Renal pelvis (tissue), 4 donors: ENCODE data around the gene MRPS10. TPM values are rescaled to one million over a fixed set of nuclear protein-coding genes. Genes with fewer than 3 reads are reported as not detected.

Experiments used
- DNase-seq: peaks from one replicate; pipeline ENCODE4 v3.0.0-alpha.2; 2013
- polyA plus RNA-seq, 3 donors: library from polyadenylated mRNA; unstranded; fragments of 120-200 nt; gene quantifications; one replicate each; pipeline ENCODE4 v1.2.1, GENCODE V29; 2013; ENCODE audit not compliant: insufficient read length in 3 of 3

The MRPS10 gene
- polyA plus RNA-seq, 3 donors: 26.2 to 29.3 (median 26.9) TPM

DNA sequence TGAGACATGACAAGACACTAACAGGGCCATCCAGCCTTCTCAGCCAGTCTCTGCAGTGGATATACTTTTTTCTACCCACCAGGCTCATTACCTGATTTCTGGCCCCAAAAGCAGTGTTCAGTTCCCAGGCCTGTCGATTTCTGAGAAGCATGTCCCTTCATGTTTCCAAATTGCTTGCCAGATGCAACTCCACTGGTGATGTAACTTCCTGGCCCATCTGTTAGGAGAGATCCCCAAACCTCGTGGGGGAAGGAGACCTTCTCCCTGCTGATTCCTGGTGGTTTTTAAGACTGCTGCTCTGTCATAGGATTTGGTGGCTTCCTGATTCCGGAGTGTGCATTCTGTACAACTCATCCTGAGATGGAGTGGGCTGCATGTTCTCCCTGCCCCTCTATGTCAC lies 31.6 kb upstream of the MRPS10 start:
- DNase-seq: no peak

DNA sequence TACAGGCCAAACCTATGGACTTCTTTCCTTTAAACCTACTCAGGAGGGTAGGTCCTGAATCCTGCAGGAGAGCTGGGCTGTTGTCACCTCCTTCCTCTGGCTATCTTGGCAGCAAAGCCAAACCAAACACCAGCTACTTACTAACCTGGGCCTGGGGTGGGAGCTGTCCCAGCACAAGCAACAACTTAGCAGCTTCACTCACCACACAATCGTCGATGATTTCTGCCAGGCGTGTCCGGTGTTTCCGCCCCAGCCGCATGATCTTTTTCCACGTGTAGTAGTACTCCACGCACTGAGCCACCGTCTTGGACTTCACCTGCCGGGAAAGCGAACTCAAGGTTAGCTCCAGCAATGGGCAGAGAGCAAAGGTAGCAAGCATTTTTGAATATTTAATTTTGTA lies 25.4 kb upstream of the MRPS10 start:
- no peak for DNase-seq

DNA sequence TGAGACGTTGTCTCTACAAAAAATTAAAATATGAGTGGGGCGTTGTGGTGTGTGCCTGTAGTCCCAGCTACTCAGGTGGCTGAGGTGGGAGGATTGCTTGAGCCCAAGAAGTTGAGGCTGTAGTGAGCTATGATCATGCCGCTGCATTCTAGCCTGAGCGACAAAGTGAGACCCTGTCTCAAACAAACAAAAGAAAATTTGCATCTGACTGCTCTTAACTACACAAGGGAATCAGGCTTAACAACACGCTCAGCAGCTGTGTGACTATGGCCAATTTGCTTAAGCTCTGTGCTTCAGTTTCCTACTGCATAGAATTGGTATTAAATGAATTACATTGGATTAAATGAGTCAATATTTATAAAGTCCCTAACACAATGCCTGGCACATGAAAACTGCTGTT lies 24.3 kb upstream of the MRPS10 start:
- no peak for DNase-seq

DNA sequence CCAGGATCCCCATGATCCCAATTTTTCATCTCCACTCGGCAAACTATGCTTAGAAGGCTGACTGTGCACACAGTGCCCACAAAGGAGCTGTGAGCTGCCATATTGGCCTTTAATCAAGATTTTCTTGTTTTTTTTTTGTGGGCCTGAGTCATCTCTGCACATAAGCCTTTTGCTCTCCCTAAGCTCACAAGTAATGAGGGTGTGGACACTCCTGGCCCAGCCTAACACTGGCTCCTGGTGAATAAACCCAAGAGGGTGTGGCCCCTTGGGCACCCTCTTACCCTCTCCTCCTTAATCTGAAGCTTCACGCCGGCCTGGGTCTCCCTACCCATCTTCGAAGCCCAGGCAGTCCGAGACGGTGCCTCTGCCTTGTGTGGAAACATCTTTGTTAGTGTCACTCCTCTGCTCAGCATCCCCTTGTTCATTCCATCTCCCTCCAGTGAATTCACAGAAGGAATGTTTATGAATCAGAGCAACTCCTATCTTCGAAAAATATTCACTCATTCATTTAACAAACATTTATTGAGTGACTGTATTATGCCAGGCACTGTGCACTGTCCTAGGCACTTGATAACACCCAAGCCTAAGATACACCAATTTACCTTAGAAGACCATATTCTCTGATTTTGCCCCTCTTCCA lies 22.2 kb upstream of the MRPS10 start:
- no peak for DNase-seq

DNA sequence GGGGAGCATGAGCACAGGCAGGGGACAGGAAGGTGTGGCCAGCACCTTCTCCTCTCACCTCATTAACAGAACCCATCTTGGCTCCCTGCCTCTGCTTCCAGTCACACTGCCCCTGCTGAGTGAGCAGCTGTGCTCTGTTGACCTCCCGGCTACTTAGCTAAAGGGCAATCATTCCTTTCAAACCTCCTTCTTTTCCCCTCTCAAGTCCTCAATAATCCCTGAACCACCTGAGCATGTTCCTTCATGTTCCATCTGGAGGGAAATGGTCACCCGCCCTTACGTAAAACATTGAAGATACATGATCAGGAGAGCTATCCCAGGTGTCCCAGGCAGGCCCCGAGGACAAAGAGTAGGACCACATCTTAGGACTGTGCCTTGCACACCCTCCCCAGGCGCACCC lies 21.7 kb upstream of the MRPS10 start:
- no peak for DNase-seq

DNA sequence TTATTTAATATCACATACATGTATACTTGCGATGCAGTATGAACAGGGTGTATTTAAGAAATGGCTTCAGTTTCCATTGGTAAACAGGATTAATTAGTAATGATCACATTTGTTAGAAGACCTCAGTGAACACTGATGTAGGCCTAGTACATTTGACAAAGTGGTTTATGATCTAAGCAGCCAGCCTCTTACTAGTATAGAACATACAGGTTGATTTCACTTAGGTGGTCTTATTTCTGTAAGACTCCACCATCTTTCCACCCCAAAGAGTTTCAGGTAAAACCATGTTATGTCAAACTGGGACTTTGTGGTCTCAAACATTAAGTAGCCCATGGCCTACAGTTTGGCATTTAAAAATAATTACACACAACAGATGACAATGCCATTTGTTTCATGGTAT lies 20.2 kb upstream of the MRPS10 start:
- DNase-seq: no peak

DNA sequence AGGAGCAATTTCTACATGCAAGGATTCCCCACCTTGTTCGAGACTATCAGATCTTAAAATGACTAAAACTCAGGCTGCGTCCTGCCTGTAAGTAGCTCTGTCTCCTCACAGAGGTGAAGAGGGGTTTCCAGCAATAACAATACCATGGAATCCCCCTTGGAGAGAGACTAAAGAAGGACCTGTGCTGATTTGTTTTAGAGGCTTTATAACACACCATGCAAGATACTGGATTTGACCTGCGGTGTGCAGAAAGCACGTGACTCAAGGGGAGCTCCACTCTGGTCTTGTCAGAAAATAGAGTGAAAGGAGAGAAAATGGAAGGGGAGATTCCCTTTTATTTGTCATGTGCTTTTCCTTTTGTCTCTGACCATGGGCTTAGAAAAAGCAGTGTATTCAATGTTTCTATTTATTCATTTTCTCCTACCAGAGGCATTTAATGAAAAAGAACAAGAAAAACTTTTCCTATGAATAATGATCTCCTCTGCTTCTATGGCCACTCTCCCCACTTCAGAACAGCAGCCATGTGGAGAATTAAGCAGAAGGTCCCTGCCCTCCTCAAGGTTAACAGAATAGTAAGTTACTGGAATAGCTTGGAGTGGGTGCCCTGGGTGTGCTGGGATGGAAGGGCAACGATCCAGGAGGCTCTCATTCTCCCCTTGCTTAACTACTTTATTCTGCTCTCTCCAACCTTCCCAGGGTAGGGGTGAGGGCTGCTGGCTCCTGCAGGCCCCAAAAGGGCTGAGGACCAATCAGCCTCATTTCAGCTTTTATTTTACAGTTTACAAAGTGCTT lies 19.2 kb upstream of the MRPS10 start:
- no peak for DNase-seq

DNA sequence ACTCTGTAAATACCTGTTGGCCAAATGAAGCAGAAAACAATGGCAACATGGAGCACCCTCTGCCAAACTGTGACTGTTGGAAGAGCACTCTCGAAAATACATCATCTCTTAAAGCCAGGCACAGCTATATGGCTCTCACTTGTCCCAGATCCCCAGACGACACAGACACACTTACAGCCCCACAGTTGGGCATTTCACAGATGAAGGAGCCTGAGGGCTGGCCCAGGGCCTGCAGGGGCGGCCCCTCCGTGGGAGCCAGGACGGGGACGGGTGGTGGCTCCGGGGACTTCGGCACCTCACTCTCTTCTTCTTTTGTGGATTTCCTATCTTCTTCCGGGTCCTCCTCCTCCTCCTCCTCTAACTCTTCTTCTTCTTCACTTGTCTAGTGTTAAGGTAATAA lies 18.4 kb upstream of the MRPS10 start:
- DNase-seq: no peak

DNA sequence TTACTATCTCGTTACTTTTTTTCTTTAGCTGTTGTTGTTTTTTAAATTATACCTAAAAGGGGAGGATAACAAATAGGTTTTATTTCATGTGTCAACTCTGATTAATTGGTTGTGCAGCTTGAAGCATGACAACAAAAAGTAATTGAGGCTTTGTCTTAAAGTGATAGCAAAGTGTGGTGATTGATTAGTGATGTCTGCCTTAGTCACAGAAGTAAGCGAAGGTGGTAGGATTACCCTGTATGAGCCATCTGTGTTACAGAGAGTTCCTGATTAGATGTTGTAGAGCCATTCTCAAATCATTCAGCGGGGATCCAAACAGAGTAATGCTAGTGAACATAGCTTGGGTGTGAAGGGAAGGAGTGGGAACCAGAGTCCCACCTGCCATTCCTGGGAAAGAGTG lies 14.4 kb upstream of the MRPS10 start:
- no peak for DNase-seq

DNA sequence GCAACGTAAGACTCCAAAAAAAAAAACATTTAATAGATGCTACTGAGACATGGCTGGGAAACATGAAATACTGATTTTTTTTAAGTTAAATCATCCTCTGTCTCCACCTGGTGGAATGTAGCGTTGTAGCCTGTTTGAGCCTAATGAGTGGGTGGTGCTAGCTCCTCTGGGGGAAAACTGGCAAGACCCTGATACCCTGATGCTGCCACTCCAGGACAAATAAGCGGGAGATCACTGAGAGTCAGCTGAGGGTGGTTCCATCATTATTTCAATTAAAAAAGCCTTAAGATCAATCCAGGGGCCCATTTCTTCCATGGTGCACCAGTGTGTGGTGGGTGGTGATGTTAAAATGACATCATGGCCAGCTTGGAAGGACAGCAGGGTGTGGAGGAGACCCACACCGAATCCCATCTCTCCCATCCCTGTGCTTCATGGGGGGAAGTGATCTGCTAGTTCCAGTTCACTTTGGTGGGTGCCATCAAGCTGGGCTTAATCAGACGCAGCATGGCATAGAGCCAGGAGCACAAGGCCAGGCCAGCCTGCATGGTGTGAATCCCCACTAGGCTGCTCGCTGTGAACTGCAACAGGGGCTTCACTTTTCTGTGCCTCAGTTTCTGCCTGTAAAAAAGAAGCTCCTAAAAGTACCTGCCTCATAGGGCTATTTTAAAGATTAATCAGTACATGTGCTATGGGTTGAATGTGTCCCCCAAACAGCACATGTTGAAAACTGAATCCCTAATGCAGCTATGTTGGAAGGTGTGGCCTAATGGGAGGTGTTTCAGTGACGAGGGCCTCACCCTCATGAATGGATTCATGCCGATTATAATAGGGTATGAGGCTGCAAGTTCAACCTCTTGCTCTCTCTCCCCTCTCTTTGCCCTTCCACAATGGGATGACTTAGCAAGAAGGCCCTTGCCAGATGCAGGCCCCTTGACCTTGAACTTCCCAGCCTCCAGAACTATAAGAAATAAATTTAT lies 13.0 kb upstream of the MRPS10 start:
- DNase-seq: no peak

DNA sequence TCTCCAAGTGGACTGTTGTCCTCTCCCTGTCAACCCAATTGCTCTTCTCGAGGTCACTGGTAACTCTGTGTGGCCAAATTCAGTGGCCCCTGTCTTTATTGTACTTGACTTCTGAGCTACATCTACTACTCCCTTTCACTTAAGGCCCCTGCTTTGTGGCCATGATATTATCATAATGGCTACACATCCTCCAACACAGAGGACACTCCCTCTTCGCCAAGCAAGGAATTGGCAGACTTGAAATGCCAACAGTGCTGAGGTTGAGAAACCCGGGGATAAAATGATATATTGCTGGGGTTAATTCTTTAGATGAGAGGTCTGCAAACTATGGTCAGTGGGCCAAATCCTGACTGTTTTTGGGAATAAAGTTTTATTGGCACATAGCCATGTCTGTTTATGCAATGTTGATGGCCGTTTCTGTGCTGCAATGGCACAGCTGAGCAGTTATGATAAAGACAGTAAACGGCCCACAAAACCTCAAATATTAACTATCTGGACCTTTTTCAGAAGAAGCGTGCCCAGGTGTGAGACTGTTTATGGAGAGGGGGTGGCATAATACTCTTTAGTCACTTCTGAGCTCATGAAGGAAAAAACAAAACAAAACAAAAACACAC lies 12.0 kb upstream of the MRPS10 start:
- no peak for DNase-seq

DNA sequence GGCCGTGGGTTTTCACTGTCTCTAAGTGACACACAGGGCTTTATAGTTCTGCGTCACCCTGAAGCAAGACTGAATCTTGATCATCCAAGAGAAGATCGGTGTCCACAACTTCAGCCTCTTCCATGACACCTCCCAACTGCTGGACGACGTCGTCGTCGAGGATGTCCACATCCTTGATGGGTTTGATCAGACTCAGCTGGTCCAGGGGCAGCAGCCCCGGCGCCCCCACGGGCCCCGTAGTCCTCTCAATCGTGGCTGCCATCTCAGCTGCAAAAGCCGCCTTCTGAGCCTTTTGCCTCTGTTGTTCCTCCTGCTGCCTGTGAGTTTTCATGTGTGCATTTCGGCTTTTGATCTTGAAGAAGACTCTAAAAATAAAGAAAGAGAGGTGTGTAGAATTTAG lies 10.6 kb upstream of the MRPS10 start:
- no peak for DNase-seq

DNA sequence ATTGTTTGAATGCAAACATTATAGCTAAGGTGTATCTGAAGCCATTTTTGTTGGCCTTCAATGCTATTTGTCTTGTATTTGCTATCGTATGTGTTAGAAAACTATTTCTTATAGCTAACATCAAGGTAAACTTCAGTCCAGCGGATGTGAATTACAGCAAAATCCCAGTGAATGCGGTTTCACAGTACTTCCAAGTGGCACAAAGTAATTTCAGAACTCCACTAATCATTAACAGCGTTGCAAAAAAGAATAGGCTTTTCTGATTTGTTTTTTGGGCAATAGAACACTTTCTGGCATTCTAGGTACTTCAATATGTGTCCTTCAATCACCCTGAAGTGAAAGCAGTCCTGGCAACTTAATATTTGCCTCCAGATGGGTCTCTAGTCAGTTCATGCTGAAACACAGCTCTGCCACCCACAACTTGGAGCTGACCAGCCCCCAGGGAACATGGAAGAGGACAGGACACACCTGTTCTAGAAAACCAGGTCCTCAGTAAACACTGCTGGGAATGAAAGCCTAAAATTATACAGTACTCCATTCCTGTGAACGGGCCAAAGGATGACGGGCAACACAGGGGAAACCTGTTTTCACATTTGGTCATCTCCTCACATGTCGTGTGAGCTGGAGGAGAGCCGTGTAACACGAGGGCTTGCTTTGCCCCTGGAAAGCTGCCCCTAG lies 9.7 kb upstream of the MRPS10 start:
- DNase-seq: no peak

DNA sequence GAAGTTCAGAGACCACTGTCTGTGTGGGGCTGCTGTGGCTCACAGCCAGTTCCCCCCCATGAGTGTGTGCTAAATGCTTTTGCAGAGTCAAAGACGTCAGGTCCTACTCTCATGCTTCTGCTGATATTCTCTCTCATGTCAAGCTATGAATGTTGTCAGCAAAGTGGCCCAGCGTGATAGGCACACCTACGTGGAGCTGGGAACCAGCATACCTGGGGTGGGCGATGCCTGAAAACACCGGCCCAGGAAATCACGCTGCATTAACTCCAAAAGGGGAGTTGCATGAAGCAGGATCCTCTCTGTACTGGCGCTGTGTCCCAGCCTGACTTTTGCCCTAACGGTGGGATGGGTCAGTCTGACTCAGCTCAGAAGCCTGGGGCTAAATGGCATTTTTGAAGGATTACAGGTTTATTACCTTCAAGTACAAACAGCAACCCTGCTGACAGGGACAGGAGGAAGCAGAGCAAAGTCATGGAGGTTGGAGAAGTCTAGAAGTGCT lies 9.0 kb upstream of the MRPS10 start:
- no peak for DNase-seq

DNA sequence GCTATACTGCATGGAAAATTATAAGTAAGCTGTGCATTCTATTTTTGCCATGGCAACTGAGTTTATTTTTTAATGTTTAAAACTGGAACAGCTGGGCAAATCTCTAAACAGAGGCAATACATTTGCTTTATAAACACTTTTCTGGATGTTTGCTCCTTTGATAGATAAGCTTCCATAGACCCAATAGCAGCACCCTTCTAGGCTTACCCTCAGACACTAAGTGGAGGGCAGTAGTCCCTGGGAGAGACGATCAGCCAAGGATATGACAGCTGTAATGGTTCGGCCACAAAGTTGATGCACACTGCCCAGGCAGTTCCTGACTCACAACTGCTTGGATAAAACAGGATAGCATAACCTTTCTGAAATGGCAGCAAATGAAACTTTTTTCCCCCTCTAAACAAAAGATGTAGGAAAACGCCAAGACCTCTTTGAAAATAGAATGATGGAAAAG lies 8.5 kb upstream of the MRPS10 start:
- no peak for DNase-seq

DNA sequence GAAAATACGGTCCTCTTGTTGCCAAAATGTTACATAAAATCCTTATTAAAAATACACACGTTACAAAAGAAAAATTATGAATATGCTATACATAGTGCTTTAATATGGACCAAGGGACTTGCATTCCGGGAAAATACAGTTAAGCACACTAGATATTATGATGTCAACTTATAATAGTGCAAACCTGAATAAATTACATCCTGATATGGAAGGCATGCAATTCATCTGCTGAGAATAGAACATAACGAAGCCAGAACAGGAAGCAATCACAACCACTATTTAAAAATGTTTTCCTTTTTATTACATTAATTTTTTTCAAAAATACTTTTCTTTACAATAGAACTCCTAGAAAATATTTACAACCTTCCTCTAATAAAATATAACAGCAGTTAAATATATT lies 7.8 kb upstream of the MRPS10 start:
- no peak for DNase-seq

DNA sequence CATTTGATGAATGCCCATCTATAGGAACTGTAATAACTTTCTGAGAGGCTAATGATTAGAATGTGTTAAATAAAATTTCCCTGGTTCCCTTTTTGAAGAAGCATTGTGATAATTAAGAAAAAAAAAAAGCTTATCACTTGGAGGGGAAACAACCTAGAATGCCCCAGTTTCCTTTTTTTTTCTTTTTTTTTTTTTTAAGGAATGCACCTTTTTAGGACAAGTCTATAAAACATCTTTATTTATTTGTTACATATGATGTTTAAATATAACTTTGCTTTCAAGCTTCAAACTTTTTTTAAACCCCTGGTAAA lies 7.3 kb upstream of the MRPS10 start:
- DNase-seq: no peak

DNA sequence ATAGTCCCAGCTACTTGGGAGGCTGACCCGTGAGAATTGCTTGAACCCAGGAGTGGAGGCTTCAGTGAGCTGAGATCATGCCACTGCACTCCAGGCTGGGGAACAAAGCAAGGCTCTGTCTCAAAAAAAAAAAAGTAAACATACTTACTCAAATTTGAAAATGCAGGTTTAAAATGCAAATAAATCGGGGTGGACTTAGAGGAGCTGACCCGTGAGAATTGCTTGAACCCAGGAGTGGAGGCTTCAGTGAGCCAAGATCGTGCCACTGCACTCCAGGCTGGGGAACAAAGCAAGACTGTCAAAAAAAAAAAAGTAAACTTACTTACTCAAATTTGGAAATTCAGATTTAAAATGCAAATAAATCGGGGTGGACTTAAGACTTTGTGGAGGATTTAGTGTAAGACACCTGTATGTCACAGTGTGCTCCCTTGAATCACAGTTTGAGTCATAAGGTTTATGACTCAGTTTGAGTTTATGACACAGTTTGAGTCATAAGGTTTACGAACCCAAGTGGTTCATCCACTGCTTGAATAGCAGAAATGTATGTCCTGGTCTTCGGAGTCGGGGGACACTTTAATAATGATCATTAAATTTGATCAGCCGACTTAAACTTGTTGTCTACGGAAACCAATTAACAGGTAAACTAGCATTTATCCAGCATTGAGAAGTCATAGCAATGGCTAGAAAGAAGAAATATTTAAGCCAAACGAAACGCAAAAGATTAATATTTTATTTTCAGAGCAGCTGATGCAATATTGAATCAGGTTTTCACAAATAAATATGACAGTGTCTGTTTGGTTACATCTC lies 6.8 kb upstream of the MRPS10 start:
- DNase-seq: no peak

DNA sequence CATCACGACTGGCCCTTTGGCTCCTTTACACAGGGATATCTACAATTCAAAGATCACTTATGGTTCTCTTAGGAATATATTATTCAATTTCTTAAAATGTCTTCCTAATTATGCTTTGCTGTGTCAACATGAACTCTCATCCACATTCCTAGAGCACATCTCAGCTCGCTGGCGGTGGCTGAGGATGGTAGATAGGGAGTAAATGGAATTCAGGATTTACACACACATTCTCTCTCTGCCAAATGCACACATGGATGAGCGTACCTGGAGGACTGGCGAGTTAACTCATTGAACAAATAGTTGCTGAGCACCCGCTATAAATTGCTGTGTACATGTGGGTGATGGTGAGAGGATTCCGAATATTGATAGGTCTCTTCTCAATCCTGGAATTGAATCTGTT lies 4.8 kb upstream of the MRPS10 start:
- no peak for DNase-seq

DNA sequence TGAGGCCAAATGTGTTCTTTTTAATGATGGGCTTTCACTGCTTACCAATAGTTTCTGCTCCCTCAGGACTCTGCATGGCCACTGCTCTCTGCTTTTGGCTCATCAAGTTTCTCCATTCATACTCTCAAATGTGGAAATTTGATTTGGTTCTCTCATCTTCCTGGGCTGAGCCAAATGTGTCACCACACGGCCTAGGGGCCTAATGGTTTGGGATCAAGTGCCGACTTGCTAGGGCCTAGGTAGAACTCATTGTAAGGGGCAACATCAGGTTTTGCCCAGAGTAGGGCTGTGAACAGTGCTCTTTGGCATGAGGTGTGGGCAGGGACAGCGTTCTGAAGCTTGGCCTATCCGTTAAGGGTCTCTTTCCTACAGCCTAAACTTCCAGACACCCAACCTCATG lies 3.9 kb upstream of the MRPS10 start:
- no peak for DNase-seq

DNA sequence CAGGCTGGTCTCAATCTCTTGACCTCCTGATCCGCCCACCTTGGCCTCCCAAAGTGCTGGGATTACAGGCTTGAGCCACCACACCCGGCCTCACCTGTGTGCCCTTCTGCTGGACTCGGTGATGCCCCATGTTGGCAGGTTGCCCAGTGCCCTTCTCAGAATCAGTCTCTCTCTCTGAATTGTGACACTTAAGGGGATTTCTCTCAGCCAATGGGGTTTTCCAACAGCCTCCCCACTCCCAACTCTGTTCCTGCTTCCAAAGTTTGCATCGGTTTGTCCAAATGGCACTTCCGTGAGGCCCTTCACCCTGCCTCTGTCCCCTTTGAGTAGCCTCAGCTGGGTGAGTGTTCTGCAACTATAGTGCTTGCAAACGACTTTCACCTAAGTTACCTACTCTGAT lies 3.1 kb upstream of the MRPS10 start:
- DNase-seq: no peak
